Peyer's patch (tissue), 4 donors: Measurements from ENCODE around the gene PRR23E. TPM values are rescaled to one million over a fixed set of nuclear protein-coding genes. Genes with fewer than 3 reads are reported as not detected.

Experiments
- DNase-seq, 3 donors: peaks; one replicate each; pipeline ENCODE4 v3.0.0-alpha.2; 2017 to 2019
- H3K27ac ChIP-seq, 4 donors: fragments of 200-600 bp; sonication (generic); one replicate each; pipeline ENCODE4 v1.5.1; 2016 to 2019
- H3K27me3 ChIP-seq, 2 donors: fragments of 200-600 bp; sonication (generic); one replicate each; pipeline ENCODE4 v1.5.1; 2019
- H3K36me3 ChIP-seq, 3 donors: fragments of 200-600 bp; sonication (generic); one replicate each; pipeline ENCODE4 v1.5.1; 2016 to 2019
- H3K4me1 ChIP-seq, 4 donors: fragments of 200-600 bp; sonication (generic); one replicate each; pipeline ENCODE4 v1.5.1; 2016 to 2019
- H3K4me3 ChIP-seq, 4 donors: fragments of 200-600 bp; sonication (generic); 1 replicate in 3 of 4; 2 replicates in 1 of 4; pipeline ENCODE4 v1.5.1; 2016 to 2019; ENCODE audit warnings: mild to moderate bottlenecking in 1 of 4
- H3K9me3 ChIP-seq, 4 donors: fragments of 200-600 bp; sonication (generic); one replicate each; pipeline ENCODE4 v1.5.1; 2016 to 2019; ENCODE audit warnings: mild to moderate bottlenecking in 1 of 4
- CTCF ChIP-seq, 6 experiments: fragments of 450-650 bp in 4 of 6; fragments of 200-600 bp in 2 of 6; sonication (generic) in 1 of 6; IDR thresholded peaks; one replicate each; pipeline ENCODE4 v1.5.1; 2017 to 2019; ENCODE audit warnings: antibody characterized with exemption in 6 of 6, mild to moderate bottlenecking in 3 of 6, moderate library complexity in 1 of 6
- POLR2A ChIP-seq, 2 donors: fragments of 450-650 bp; IDR thresholded peaks; one replicate each; pipeline ENCODE4 v1.5.1; 2017; ENCODE audit warnings: antibody characterized with exemption in 2 of 2, mild to moderate bottlenecking in 2 of 2, moderate library complexity in 2 of 2
- total RNA-seq, 4 donors: library from RNA; depleted of rRNA; stranded (reverse); fragments of >200 nt; gene quantifications; one replicate each; pipeline ENCODE4 v1.1.0, GENCODE V29; 2016

PRR23E gene
- total RNA-seq, 4 donors from 2014 or later = not detected

- DNase-seq = peak in 1 of 3 donors; percentile 6
- H3K36me3 ChIP-seq = no peaks in the 10 kb centered on the region
- no peaks in the 10 kb centered on the region for H3K27me3 ChIP-seq
- TF ChIP-seq CTCF (IDR thresholded peaks at IDR 0.05) = no peak
- no peaks in the 10 kb centered on the region for H3K4me1 ChIP-seq
- no peaks in the 10 kb centered on the region for H3K9me3 ChIP-seq
- no peak overlapping the region for H3K4me3 ChIP-seq
- no peak overlapping the region for H3K27ac ChIP-seq
Observed at GRCh38 chr3:127182848-127183714, 9.8 kb upstream of the PRR23E start.

- H3K36me3 ChIP-seq = no peaks in the 10 kb centered on the region
- peak in 1 of 3 donors; percentile 29 for DNase-seq
- TF ChIP-seq CTCF (IDR thresholded peaks at IDR 0.05) (no peak), POLR2A (IDR thresholded peaks at IDR 0.05) (no peak)
- H3K27ac ChIP-seq = no peak overlapping the region
- H3K4me3 ChIP-seq = no peak overlapping the region
- H3K27me3 ChIP-seq = no peaks in the 10 kb centered on the region
- H3K9me3 ChIP-seq = no peaks in the 10 kb centered on the region
- no peaks in the 10 kb centered on the region for H3K4me1 ChIP-seq
Observed at GRCh38 chr3:127183931-127184869, 8.7 kb upstream of the PRR23E start.

- Histone ChIP-seq H3K4me1 (no peaks in the 10 kb centered on the region), H3K36me3 (no peaks in the 10 kb centered on the region), H3K4me3 (no peak overlapping the region)
Observed at GRCh38 chr3:127184870-127185216, 8.1 kb upstream of the PRR23E start.

GRCh38 chr3:127185268-127185667 is 7.7 kb upstream of the PRR23E start:
- H3K27me3 ChIP-seq = no peaks in the 10 kb centered on the region
- no peaks in the 10 kb centered on the region for H3K36me3 ChIP-seq
- no peaks in the 10 kb centered on the region for H3K9me3 ChIP-seq
- no peak overlapping the region for H3K4me3 ChIP-seq
- no peak for TF ChIP-seq CTCF (IDR thresholded peaks at IDR 0.05)
- no peak for TF ChIP-seq POLR2A (IDR thresholded peaks at IDR 0.05)
- no peak overlapping the region for H3K27ac ChIP-seq
- no peak for DNase-seq
- no peaks in the 10 kb centered on the region for H3K4me1 ChIP-seq

More at GRCh38 chr3:127184870-127185216, 8.1 kb upstream of the PRR23E start:
- H3K27ac ChIP-seq = no peak overlapping the region
- no peak for DNase-seq
- H3K27me3 ChIP-seq = no peaks in the 10 kb centered on the region
- TF ChIP-seq POLR2A (IDR thresholded peaks at IDR 0.05) (no peak), CTCF (IDR thresholded peaks at IDR 0.05) (no peak)
- H3K9me3 ChIP-seq = no peaks in the 10 kb centered on the region

- Histone ChIP-seq H3K4me3 (no peak overlapping the region), H3K36me3 (no peaks in the 10 kb centered on the region), H3K27me3 (no peaks in the 10 kb centered on the region), H3K27ac (no peak overlapping the region), H3K9me3 (no peaks in the 10 kb centered on the region), H3K4me1 (no peaks in the 10 kb centered on the region)
- DNase-seq = no peak
- no peak for TF ChIP-seq CTCF (IDR thresholded peaks at IDR 0.05)
Observed at GRCh38 chr3:127185962-127186674, 6.8 kb upstream of the PRR23E start.
